KMS-11 (cell line): Measurements from ENCODE around the gene HBEGF.

ENCODE experiments used
- H2AFZ ChIP-seq: fragments of 200-600 bp; sonication (generic); 2 replicates; pipeline ENCODE4 v1.6.1; 2016; ENCODE audit warnings: antibody characterized with exemption, mixed run types, low read depth
- H3K27ac ChIP-seq: fragments of 200-600 bp; sonication (generic); 2 replicates; pipeline ENCODE4 v1.6.1; 2016; ENCODE audit warnings: mild to moderate bottlenecking, mixed run types
- H3K27me3 ChIP-seq: fragments of 200-600 bp; sonication (generic); 2 replicates; pipeline ENCODE4 v1.6.1; 2017; ENCODE audit warnings: mild to moderate bottlenecking, low read depth, mixed run types, moderate library complexity; ENCODE audit not compliant: insufficient read depth
- H3K36me3 ChIP-seq: fragments of 200-600 bp; sonication (generic); 2 replicates; pipeline ENCODE4 v1.6.1; 2017; ENCODE audit warnings: mild to moderate bottlenecking, mixed run types; ENCODE audit not compliant: insufficient read depth
- H3K4me1 ChIP-seq: fragments of 200-600 bp; sonication (generic); 2 replicates; pipeline ENCODE4 v1.6.1; 2016; ENCODE audit warnings: mild to moderate bottlenecking, low read depth, mixed run types; ENCODE audit not compliant: poor library complexity, severe bottlenecking
- H3K4me2 ChIP-seq: fragments of 200-600 bp; sonication (generic); 2 replicates; pipeline ENCODE4 v1.7.0; 2016; ENCODE audit warnings: mild to moderate bottlenecking, mixed run types
- H3K4me3 ChIP-seq: fragments of 200-600 bp; sonication (generic); IDR thresholded peaks from 2 replicates; pipeline ENCODE4 v1.6.1; 2017; ENCODE audit warnings: low read depth, low read length, mixed read lengths; ENCODE audit not compliant: insufficient read depth
- H3K79me2 ChIP-seq: fragments of 200-600 bp; sonication (generic); 2 replicates; pipeline ENCODE4 v1.6.1; 2016; ENCODE audit warnings: low read depth, mixed run types; ENCODE audit not compliant: insufficient read depth
- H3K9ac ChIP-seq: fragments of 200-600 bp; sonication (generic); 2 replicates; pipeline ENCODE4 v1.6.1; 2016; ENCODE audit warnings: mild to moderate bottlenecking, mixed run types
- H4K20me1 ChIP-seq: fragments of 200-600 bp; sonication (generic); 2 replicates; pipeline ENCODE4 v1.6.1; 2016; ENCODE audit warnings: mild to moderate bottlenecking, mixed run types; ENCODE audit not compliant: insufficient read depth
- CTCF ChIP-seq: fragments of 200-600 bp; sonication (generic); conservative IDR thresholded peaks from 2 replicates; pipeline ENCODE4 v1.6.1; 2017; ENCODE audit warnings: low read depth, mild to moderate bottlenecking, antibody characterized with exemption, low read length, moderate library complexity, mixed read lengths

HBEGF gene

DNA sequence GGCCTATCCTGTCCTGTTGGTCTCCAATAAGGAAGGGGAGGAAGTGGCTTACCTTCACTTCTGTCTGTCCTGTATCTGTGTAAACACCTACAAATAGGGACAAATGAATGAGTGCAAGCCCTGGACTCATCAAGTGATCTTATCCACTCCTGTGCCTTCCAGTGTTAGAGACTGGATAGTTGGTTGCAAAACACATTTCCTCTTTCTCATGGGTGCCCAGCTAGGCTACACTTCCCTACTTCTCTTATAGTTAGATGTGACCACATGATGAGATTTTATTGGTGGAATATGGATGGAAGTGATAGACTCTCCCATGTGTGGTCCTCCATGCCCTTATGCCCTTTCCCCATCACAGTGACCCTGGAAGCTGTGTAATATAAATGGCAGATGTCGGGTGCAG lies 26.6 kb downstream of the HBEGF start:
- no peak overlapping the region for H2AFZ ChIP-seq
- no peak for TF ChIP-seq CTCF
- H3K27ac ChIP-seq, result no peak overlapping the region
- H3K36me3 ChIP-seq, result no peaks in the 10 kb centered on the region
- no peak overlapping the region for H3K4me2 ChIP-seq
- no peaks in the 10 kb centered on the region for H4K20me1 ChIP-seq
- H3K9ac ChIP-seq, result no peak overlapping the region
- no peaks in the 10 kb centered on the region for H3K27me3 ChIP-seq
- no peaks in the 10 kb centered on the region for H3K79me2 ChIP-seq
- no peaks in the 10 kb centered on the region for H3K4me1 ChIP-seq
- no peak overlapping the region for H3K4me3 ChIP-seq

GRCh38 chr5:140318792-140319191 lies 27.6 kb downstream of the HBEGF start:
- H3K36me3 ChIP-seq, result no peaks in the 10 kb centered on the region
- H3K79me2 ChIP-seq, result no peaks in the 10 kb centered on the region
- no peaks in the 10 kb centered on the region for H4K20me1 ChIP-seq
- H3K4me2 ChIP-seq, result no peak overlapping the region
- no peak overlapping the region for H3K4me3 ChIP-seq
- TF ChIP-seq CTCF, result no peak
- H3K9ac ChIP-seq, result no peak overlapping the region
- H3K27ac ChIP-seq, result no peak overlapping the region
- H2AFZ ChIP-seq, result no peak overlapping the region
- H3K4me1 ChIP-seq, result no peaks in the 10 kb centered on the region
- H3K27me3 ChIP-seq, result no peaks in the 10 kb centered on the region

DNA sequence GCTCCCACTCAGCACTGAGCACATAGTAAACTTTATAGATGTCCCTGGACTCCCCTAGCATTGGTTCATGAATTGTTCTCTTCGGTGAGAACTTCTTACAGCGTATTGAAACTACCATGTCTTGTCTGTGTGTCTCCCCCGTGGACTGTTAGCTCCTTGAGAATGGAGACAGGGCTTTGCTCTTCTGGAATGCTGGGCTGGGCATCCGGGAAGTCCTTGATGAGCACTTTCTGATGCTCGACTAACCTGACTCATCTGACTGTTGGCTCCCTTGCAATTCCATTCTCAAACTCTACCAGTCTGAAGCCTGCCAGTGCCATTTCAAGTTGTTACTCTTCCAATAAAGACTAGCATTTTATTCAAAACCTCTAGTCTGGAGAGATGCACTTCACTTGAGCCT lies 28.5 kb downstream of the HBEGF start:
- H2AFZ ChIP-seq, result no peak overlapping the region
- no peaks in the 10 kb centered on the region for H3K27me3 ChIP-seq
- no peaks in the 10 kb centered on the region for H4K20me1 ChIP-seq
- H3K4me1 ChIP-seq, result no peaks in the 10 kb centered on the region
- no peaks in the 10 kb centered on the region for H3K79me2 ChIP-seq
- H3K9ac ChIP-seq, result no peak overlapping the region
- no peak overlapping the region for H3K4me3 ChIP-seq
- H3K27ac ChIP-seq, result no peak overlapping the region
- no peak overlapping the region for H3K4me2 ChIP-seq
- H3K36me3 ChIP-seq, result no peaks in the 10 kb centered on the region
- no peak for TF ChIP-seq CTCF

- no peak overlapping the region for H3K9ac ChIP-seq
- no peaks in the 10 kb centered on the region for H3K36me3 ChIP-seq
- H4K20me1 ChIP-seq, result no peaks in the 10 kb centered on the region
- no peaks in the 10 kb centered on the region for H3K4me1 ChIP-seq
- no peak overlapping the region for H3K4me3 ChIP-seq
- no peak overlapping the region for H2AFZ ChIP-seq
- no peak overlapping the region for H3K27ac ChIP-seq
- H3K4me2 ChIP-seq, result no peak overlapping the region
- no peaks in the 10 kb centered on the region for H3K79me2 ChIP-seq
- no peak for TF ChIP-seq CTCF
- no peaks in the 10 kb centered on the region for H3K27me3 ChIP-seq
Measured at GRCh38 chr5:140312791-140313189, 33.6 kb downstream of the HBEGF start.
